ENCODE results near the gene ERICH3. TPM values are rescaled to one million over a fixed set of nuclear protein-coding genes. Genes with fewer than 3 reads are reported as not detected.

Gene ERICH3
- total and polyA plus RNA-seq, 4 donors: 0.04 to 0.08 (median 0.05) TPM

- Histone ChIP-seq H3K27me3 (ENCODE audit: control insufficient read depth in 4 of 4, insufficient read depth in 4 of 4, low read length in 3 of 4) (no peaks in the 10 kb centered on the region), H3K27ac (ENCODE audit: low read depth in 1 of 2, low read length in 2 of 2) (peak overlapping the region in 1 of 2 donors; percentile 50), H3K4me3 (ENCODE audit: low read depth in 1 of 3, low read length in 3 of 3) (no peak overlapping the region), H3K9ac (ENCODE audit: low read depth in 1 of 2, low read length in 2 of 2) (no peak overlapping the region), H3K36me3 (ENCODE audit: control insufficient read depth in 4 of 4, insufficient read depth in 3 of 4, low read depth in 1 of 4, low read length in 3 of 4) (no peaks in the 10 kb centered on the region), H3K4me1 (ENCODE audit: control insufficient read depth in 4 of 4, insufficient read depth in 4 of 4, low read length in 3 of 4) (peaks cover 3 to 13% (median 5%) of the 10 kb centered on the region in 4 donors), H3K9me3 (ENCODE audit: control insufficient read depth in 4 of 4, low read length in 3 of 4) (no peaks in the 10 kb centered on the region)
- TF ChIP-seq FOXA2 (IDR thresholded peaks at IDR 0.05) (no peak), RXRA (IDR thresholded peaks at IDR 0.05) (peak; percentile 22 to 65), HNF4A (conservative IDR thresholded peaks at IDR 0.05) (peak; percentile 91 to 95), SP1 (IDR thresholded peaks at IDR 0.05) (peak; percentile 45), RAD21 (IDR thresholded peaks at IDR 0.05) (peak in 1 of 2 donors; percentile 4), YY1 (IDR thresholded peaks at IDR 0.05) (peak; percentile 20)
- DNase-seq (ENCODE audit: low spot score): no peak
- WGBS: 70% methylated on average over 2 of the region's 2 CpGs
Observed at GRCh38 chr1:74587888-74588287, 85.7 kb downstream of the ERICH3 start.

GRCh38 chr1:74586253-74586897 lies 87.2 kb downstream of the ERICH3 start:
- Histone ChIP-seq H3K9me3 (ENCODE audit: control insufficient read depth in 4 of 4, low read length in 3 of 4) (no peaks in the 10 kb centered on the region), H3K4me3 (ENCODE audit: low read depth in 1 of 3, low read length in 3 of 3) (peak overlapping the region in 2 of 3 donors; percentile 29 to 43), H3K4me1 (ENCODE audit: control insufficient read depth in 4 of 4, insufficient read depth in 4 of 4, low read length in 3 of 4) (peaks cover 0 to 7% (median 3%) of the 10 kb centered on the region in 4 donors), H3K9ac (ENCODE audit: low read depth in 1 of 2, low read length in 2 of 2) (peak overlapping the region in 1 of 2 donors; percentile 80), H3K27ac (ENCODE audit: low read depth in 1 of 2, low read length in 2 of 2) (no peak overlapping the region), H3K36me3 (ENCODE audit: control insufficient read depth in 4 of 4, insufficient read depth in 3 of 4, low read depth in 1 of 4, low read length in 3 of 4) (no peaks in the 10 kb centered on the region), H3K27me3 (ENCODE audit: control insufficient read depth in 4 of 4, insufficient read depth in 4 of 4, low read length in 3 of 4) (no peaks in the 10 kb centered on the region)
- no peak for DNase-seq (ENCODE audit: low spot score)
- TF ChIP-seq ATF3 (IDR thresholded peaks at IDR 0.05) (no peak), EGR1 (IDR thresholded peaks at IDR 0.05; ENCODE audit: low read depth in 2 of 2) (no peak), YY1 (IDR thresholded peaks at IDR 0.05) (no peak), RAD21 (IDR thresholded peaks at IDR 0.05) (no peak), MAX (IDR thresholded peaks at IDR 0.05) (no peak), TAF1 (conservative IDR thresholded peaks at IDR 0.05) (no peak), NR2F2 (IDR thresholded peaks at IDR 0.05) (no peak), RXRA (IDR thresholded peaks at IDR 0.05) (no peak), ZBTB33 (IDR thresholded peaks at IDR 0.05) (no peak), SP1 (IDR thresholded peaks at IDR 0.05) (no peak), REST (IDR thresholded peaks at IDR 0.05) (no peak), CTCF (IDR thresholded peaks at IDR 0.05; ENCODE audit: low read depth, low read length, missing input control) (no peak), FOXA1 (IDR thresholded peaks at IDR 0.05) (no peak), HNF4G (IDR thresholded peaks at IDR 0.05) (no peak), GABPA (IDR thresholded peaks at IDR 0.05 in 1 of 2, conservative IDR thresholded peaks at IDR 0.05 in 1 of 2) (no peak), HNF4A (conservative IDR thresholded peaks at IDR 0.05) (no peak)
- WGBS: 41% methylated on average over 4 of the region's 4 CpGs

Data from liver (tissue), 9 donors.